Endothelial cell (in vitro differentiated cells): ENCODE results near the gene POSTN. TPM values are rescaled to one million over a fixed set of nuclear protein-coding genes. Genes with fewer than 3 reads are reported as not detected.
"Not testable (repeated sequence)": the region's sequence is repeated elsewhere in the genome, so short reads cannot be mapped to it uniquely, and the experiment has no call there.

ENCODE experiments used
- DNase-seq: peaks from one replicate; pipeline ENCODE4 v3.0.0; 2021; ENCODE audit warnings: low spot score
- H3K27ac Mint-ChIP-seq: one replicate; pipeline ENCODE4 v1.8.0; 2021; ENCODE audit warnings: mixed read lengths, inconsistent platforms; ENCODE audit not compliant: unreplicated experiment
- H3K27me3 Mint-ChIP-seq: one replicate; pipeline ENCODE4 v1.8.0; 2021; ENCODE audit warnings: mild to moderate bottlenecking, moderate library complexity, mixed read lengths, inconsistent platforms; ENCODE audit not compliant: unreplicated experiment
- H3K36me3 Mint-ChIP-seq: one replicate; pipeline ENCODE4 v1.8.0; 2021; ENCODE audit warnings: mild to moderate bottlenecking, low read depth, mixed read lengths, inconsistent platforms; ENCODE audit not compliant: unreplicated experiment
- H3K4me1 Mint-ChIP-seq: one replicate; pipeline ENCODE4 v1.8.0; 2021; ENCODE audit warnings: mild to moderate bottlenecking, mixed read lengths, inconsistent platforms; ENCODE audit not compliant: unreplicated experiment
- H3K4me3 Mint-ChIP-seq: one replicate; pipeline ENCODE4 v1.8.0; 2021; ENCODE audit warnings: mild to moderate bottlenecking, mixed read lengths, inconsistent platforms; ENCODE audit not compliant: unreplicated experiment
- H3K9me3 Mint-ChIP-seq: one replicate; pipeline ENCODE4 v1.8.0; 2021; ENCODE audit warnings: mixed read lengths, inconsistent platforms; ENCODE audit not compliant: unreplicated experiment
- CTCF ChIP-seq: fragments of 200-600 bp; sonication (generic); IDR thresholded peaks from one replicate; pipeline ENCODE4 v1.5.0; 2021; ENCODE audit warnings: antibody characterized with exemption; ENCODE audit not compliant: unreplicated experiment
- total RNA-seq: library from RNA; stranded (reverse); fragmentation: NEBNext Ultra II Directional; extraction: Animal tissue kit (Norgen Biotek cat#: 25700); gene quantifications from one replicate; pipeline ENCODE4 v1.2.1, GENCODE V29; 2021; ENCODE audit not compliant: unreplicated experiment

Gene POSTN
- total RNA-seq, 1 donor from 2014 or later, result 0.41 TPM

DNA sequence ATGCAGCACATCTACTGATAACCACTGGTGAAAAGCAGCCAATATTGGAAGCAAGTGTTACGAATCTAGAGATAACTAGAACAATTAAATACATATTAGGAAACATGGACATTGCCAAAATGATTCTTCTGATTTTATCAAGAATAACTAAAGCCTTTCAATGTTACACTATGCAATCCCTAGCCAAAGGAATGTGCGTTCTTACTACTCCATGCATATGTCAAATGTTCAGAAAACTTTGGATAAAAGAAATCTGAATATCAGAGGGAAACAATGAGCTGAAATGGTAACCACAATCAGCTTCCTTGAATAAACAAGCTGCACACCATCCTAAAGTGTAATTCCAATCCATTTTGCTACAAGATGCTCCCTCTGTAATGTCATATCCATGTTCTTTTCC is 951 bp upstream of the POSTN start:
- TF ChIP-seq CTCF, result no peak
- no peak for DNase-seq
- no peak overlapping the region for H3K27ac Mint-ChIP-seq
- no peaks in the 10 kb centered on the region for H3K9me3 Mint-ChIP-seq
- H3K4me1 Mint-ChIP-seq, result peaks cover 4% of the 10 kb centered on the region
- H3K27me3 Mint-ChIP-seq, result no peaks in the 10 kb centered on the region
- H3K36me3 Mint-ChIP-seq, result no peaks in the 10 kb centered on the region
- no peak overlapping the region for H3K4me3 Mint-ChIP-seq

DNA sequence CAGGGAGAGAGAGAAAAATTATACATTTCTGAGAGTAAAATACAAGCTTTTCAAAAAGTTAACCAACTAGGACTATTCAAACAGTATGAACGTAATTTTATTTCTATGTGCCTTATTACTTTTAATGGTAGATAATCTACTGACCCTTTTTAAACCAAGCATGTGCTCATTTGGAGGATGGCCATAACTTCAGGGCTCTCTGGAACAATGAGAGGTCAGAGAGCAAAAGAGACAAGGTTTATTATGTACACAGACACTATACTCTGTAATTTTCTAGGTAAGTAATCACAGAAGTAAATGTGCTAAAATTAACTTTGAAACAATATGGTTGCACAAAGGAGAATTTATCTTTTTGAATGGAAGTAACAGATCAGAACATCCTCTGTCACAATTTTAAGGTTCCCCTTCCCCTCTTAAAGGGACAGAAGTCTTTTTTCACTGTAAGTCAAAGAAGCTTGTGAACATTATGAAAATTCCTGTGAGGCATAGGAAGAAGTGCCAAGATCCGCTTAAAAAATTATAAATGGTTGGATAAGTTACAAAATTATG is 1.0 kb downstream of the POSTN start:
- no peak overlapping the region for H3K27ac Mint-ChIP-seq
- no peak for DNase-seq
- no peaks in the 10 kb centered on the region for H3K36me3 Mint-ChIP-seq
- no peak for TF ChIP-seq CTCF
- no peaks in the 10 kb centered on the region for H3K9me3 Mint-ChIP-seq
- H3K27me3 Mint-ChIP-seq, result no peaks in the 10 kb centered on the region
- no peak overlapping the region for H3K4me3 Mint-ChIP-seq
- H3K4me1 Mint-ChIP-seq, result peaks cover 4% of the 10 kb centered on the region

DNA sequence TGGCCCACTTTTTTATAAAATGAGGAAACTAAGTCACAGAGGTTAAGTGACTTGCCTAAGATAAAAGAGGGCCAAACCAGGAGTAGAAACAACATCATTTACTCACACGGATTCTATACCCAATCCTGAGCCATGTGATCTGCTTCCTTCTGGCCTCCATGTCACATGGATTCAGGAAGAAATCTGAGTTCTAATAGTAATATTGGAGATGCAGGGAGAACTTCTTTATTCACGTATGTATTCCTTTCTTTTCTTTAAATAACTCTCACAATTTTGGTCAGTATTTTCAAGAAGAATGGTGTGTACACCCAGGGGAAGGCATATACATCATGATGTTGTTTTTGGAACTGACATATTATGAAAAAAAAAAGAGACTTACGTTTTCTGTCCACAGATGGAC is 1.8 kb downstream of the POSTN start:
- no peaks in the 10 kb centered on the region for H3K27me3 Mint-ChIP-seq
- no peak for TF ChIP-seq CTCF
- H3K4me3 Mint-ChIP-seq, result no peak overlapping the region
- H3K27ac Mint-ChIP-seq, result no peak overlapping the region
- H3K36me3 Mint-ChIP-seq, result no peaks in the 10 kb centered on the region
- no peak for DNase-seq
- peaks cover 4% of the 10 kb centered on the region for H3K4me1 Mint-ChIP-seq
- no peaks in the 10 kb centered on the region for H3K9me3 Mint-ChIP-seq

DNA sequence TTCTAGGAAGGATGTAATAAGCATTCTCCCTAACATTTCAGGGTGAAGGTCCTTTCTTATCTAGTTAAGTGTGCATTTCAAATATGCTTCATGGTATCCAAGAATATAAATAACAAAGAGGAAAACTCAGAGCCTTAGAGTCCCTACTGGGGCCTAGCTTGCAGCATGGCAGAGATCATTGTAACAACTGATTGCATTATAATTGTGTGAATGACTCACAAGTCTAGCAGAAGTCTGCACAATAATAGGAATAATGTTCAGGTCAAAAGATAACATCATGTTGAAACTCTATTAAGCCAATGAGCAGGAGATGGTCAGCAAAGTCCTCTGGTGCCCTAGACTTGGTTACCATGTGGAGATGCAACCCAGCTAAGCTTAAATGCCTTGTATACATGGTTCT is 3.4 kb downstream of the POSTN start:
- Mint-ChIP-seq H3K9me3 (no peaks in the 10 kb centered on the region), H3K36me3 (no peaks in the 10 kb centered on the region), H3K27me3 (no peaks in the 10 kb centered on the region), H3K4me1 (no peaks in the 10 kb centered on the region), H3K27ac (no peak overlapping the region), H3K4me3 (no peak overlapping the region)
- no peak for DNase-seq
- no peak for TF ChIP-seq CTCF

- H3K4me3 Mint-ChIP-seq, result no peak overlapping the region
- H3K27me3 Mint-ChIP-seq, result no peaks in the 10 kb centered on the region
- no peak overlapping the region for H3K27ac Mint-ChIP-seq
- TF ChIP-seq CTCF, result no peak
- H3K36me3 Mint-ChIP-seq, result no peaks in the 10 kb centered on the region
- DNase-seq, result no peak
- no peaks in the 10 kb centered on the region for H3K9me3 Mint-ChIP-seq
- no peaks in the 10 kb centered on the region for H3K4me1 Mint-ChIP-seq
Measured at GRCh38 chr13:37594550-37594949, 4.0 kb downstream of the POSTN start.

GRCh38 chr13:37589381-37589780 is 9.2 kb downstream of the POSTN start:
- not testable (repeated sequence) for H3K9me3 Mint-ChIP-seq

More at GRCh38 chr13:37589381-37589780, 9.2 kb downstream of the POSTN start:
- H3K4me1 Mint-ChIP-seq, H3K36me3 Mint-ChIP-seq, H3K27me3 Mint-ChIP-seq, H3K4me3 Mint-ChIP-seq, DNase-seq, H3K27ac Mint-ChIP-seq: not testable (repeated sequence)
